Measurements from ENCODE around the gene SGMS1.

SGMS1 gene

DNA sequence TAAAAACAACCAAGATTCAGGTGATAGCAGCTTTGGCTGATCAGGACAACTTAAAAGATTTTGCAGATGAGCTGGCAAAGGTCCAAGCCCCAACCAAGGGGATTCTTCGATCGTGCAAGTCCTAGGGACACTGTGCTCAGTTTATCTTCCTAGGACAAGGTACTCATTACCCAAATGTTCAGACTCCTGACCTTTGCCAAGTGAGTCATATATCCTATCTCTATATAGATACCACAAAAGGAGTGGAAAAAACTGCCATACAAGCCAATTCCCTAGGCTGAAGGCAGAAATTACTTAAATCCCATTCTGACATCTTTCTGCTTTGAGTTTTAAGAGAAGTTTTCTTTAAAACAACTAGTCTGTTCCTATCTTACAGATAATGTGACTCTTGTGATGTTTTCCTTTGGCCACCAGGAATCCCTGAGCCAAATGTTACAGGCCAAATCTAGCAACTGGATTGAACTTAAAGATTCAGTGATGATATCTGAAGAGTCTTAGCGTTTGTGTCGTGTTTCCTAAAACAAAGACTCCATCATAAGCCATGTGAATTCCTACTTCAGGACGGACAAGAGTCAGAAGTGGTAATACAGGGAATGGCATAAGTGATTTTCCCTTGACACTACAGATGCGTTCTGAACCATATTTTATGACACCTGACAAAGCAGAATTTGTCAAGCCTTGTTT is 229.8 kb downstream of the SGMS1 start:
- Histone ChIP-seq H3K9ac (no peak overlapping the region), H3K4me3 (IDR thresholded peaks at IDR 0.05; ENCODE audit: insufficient read depth, low read depth, low read length) (no peak overlapping the region), H3K4me2 (no peak overlapping the region), H3K27me3 (ENCODE audit: insufficient read depth, low read depth) (no peaks in the 10 kb centered on the region), H3K4me1 (ENCODE audit: low read depth, poor library complexity, severe bottlenecking) (no peaks in the 10 kb centered on the region), H2AFZ (ENCODE audit: low read depth) (no peak overlapping the region), H4K20me1 (ENCODE audit: insufficient read depth) (no peaks in the 10 kb centered on the region), H3K27ac (no peak overlapping the region), H3K79me2 (ENCODE audit: insufficient read depth, low read depth) (no peaks in the 10 kb centered on the region), H3K36me3 (ENCODE audit: insufficient read depth) (no peaks in the 10 kb centered on the region)
- TF ChIP-seq, protein P1, sequence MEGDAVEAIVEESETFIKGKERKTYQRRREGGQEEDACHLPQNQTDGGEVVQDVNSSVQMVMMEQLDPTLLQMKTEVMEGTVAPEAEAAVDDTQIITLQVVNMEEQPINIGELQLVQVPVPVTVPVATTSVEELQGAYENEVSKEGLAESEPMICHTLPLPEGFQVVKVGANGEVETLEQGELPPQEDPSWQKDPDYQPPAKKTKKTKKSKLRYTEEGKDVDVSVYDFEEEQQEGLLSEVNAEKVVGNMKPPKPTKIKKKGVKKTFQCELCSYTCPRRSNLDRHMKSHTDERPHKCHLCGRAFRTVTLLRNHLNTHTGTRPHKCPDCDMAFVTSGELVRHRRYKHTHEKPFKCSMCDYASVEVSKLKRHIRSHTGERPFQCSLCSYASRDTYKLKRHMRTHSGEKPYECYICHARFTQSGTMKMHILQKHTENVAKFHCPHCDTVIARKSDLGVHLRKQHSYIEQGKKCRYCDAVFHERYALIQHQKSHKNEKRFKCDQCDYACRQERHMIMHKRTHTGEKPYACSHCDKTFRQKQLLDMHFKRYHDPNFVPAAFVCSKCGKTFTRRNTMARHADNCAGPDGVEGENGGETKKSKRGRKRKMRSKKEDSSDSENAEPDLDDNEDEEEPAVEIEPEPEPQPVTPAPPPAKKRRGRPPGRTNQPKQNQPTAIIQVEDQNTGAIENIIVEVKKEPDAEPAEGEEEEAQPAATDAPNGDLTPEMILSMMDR (conservative IDR thresholded peaks at IDR 0.05; ENCODE audit: low read depth, low read length), result no peak

DNA sequence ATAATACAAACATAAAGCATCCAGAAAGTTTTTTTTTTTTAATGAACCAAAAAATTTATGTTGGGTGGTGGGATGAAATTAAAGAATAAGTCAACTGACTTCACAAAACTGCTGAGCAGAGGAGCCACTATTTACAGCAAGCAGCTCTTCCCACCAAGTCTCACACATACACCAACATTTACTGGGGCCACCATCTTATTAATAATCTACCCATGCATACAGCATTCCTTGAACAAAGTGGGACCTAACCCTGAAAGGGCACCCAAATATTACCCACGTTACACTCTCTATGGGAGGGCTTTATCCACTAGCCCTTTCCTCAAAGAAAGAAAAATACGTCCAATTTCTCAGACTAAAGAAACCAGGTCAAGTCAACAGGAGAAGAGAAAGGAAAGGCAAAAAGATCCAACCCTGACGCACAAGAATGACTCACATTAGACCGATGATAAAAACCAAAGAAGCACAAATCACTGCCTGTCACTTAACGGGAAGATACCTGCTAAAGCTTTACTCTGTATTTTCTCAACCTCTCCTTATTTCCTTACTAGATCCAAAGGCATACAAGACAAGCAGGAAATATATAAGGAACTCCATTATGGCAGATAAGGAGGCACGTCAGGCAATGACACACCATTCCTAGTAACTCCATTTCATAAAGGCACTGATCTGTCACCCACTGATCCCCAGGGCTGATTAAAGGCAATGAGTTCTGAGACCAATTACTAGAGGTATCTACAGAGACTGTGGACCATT is 230.6 kb downstream of the SGMS1 start:
- Histone ChIP-seq H2AFZ (ENCODE audit: low read depth) (no peak overlapping the region), H3K36me3 (ENCODE audit: insufficient read depth) (no peaks in the 10 kb centered on the region), H3K27ac (no peak overlapping the region), H3K9ac (no peak overlapping the region), H3K27me3 (ENCODE audit: insufficient read depth, low read depth) (no peaks in the 10 kb centered on the region), H3K79me2 (ENCODE audit: insufficient read depth, low read depth) (no peaks in the 10 kb centered on the region), H4K20me1 (ENCODE audit: insufficient read depth) (no peaks in the 10 kb centered on the region), H3K4me1 (ENCODE audit: low read depth, poor library complexity, severe bottlenecking) (no peaks in the 10 kb centered on the region), H3K4me2 (no peak overlapping the region), H3K4me3 (IDR thresholded peaks at IDR 0.05; ENCODE audit: insufficient read depth, low read depth, low read length) (no peak overlapping the region)
- TF ChIP-seq, protein P1 (conservative IDR thresholded peaks at IDR 0.05; ENCODE audit: low read depth, low read length), result no peak

DNA sequence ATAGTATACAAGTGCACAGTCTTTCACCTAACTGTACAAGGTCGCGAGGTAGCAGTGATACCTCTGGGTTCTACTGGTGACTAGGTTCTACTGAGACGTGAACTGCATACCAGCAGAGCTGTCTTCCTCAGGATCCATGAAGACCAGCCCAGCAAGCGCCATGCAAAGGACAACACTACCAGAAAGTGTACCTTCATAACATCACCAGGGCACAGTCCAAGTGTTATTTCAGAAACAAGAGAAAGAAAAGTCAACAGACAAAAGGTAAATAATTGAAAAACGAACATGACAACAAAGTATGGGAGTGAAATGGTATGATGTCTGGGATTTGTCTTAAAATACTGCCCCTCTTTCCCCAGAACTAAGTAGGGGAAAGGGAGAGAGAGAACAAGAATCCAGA is 231.3 kb downstream of the SGMS1 start:
- Histone ChIP-seq H3K27ac (no peak overlapping the region), H3K9ac (no peak overlapping the region), H3K4me1 (ENCODE audit: low read depth, poor library complexity, severe bottlenecking) (peaks cover 7% of the 10 kb centered on the region), H2AFZ (ENCODE audit: low read depth) (no peak overlapping the region), H3K4me2 (no peak overlapping the region), H3K27me3 (ENCODE audit: insufficient read depth, low read depth) (no peaks in the 10 kb centered on the region), H4K20me1 (ENCODE audit: insufficient read depth) (no peaks in the 10 kb centered on the region), H3K79me2 (ENCODE audit: insufficient read depth, low read depth) (no peaks in the 10 kb centered on the region), H3K4me3 (IDR thresholded peaks at IDR 0.05; ENCODE audit: insufficient read depth, low read depth, low read length) (no peak overlapping the region), H3K36me3 (ENCODE audit: insufficient read depth) (no peaks in the 10 kb centered on the region)
- TF ChIP-seq, protein P1 (conservative IDR thresholded peaks at IDR 0.05; ENCODE audit: low read depth, low read length), result no peak

DNA sequence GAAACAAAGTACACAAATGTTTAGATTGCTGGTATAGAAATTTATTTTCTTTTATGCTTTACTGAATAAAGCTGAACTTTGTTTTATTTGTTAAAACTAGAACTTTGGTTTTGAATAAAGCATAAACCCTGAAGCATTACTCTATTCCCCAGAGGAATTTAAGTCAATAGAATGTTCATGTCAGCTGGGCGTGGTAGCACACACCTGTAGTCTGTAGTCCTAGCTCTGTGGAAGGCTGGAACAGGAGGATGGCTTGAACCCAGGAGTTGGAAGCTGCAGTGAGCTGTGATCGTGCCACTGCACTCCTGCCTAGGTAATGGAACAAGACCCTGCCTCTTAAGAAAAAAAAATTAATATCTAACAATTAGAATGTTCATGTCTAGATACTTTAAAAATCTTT is 233.5 kb downstream of the SGMS1 start:
- TF ChIP-seq, protein P1 (conservative IDR thresholded peaks at IDR 0.05; ENCODE audit: low read depth, low read length), result no peak
- no peaks in the 10 kb centered on the region for H3K79me2 ChIP-seq (ENCODE audit: insufficient read depth, low read depth)
- no peaks in the 10 kb centered on the region for H4K20me1 ChIP-seq (ENCODE audit: insufficient read depth)

More for the DNA sequence above, 233.5 kb downstream of the SGMS1 start:
- H3K4me3 ChIP-seq (IDR thresholded peaks at IDR 0.05; ENCODE audit: insufficient read depth, low read depth, low read length), result no peak overlapping the region
- no peak overlapping the region for H2AFZ ChIP-seq (ENCODE audit: low read depth)
- no peaks in the 10 kb centered on the region for H3K36me3 ChIP-seq (ENCODE audit: insufficient read depth)
- H3K4me1 ChIP-seq (ENCODE audit: low read depth, poor library complexity, severe bottlenecking), result peaks cover 8% of the 10 kb centered on the region
- no peak overlapping the region for H3K9ac ChIP-seq
- H3K4me2 ChIP-seq, result no peak overlapping the region
- no peaks in the 10 kb centered on the region for H3K27me3 ChIP-seq (ENCODE audit: insufficient read depth, low read depth)
- no peak overlapping the region for H3K27ac ChIP-seq

Data from KMS-11 (cell line).